Fibroblast of villous mesenchyme (primary cell): ENCODE results near the gene SIRPA. TPM values are rescaled to one million over a fixed set of nuclear protein-coding genes. Genes with fewer than 3 reads are reported as not detected.

Source experiments
- DNase-seq: peaks from one replicate; pipeline ENCODE4 v3.0.0-alpha.2; 2010; ENCODE audit warnings: low read depth
- H3K4me3 ChIP-seq: 2 replicates; pipeline ENCODE4 v1.5.1; 2011; ENCODE audit warnings: low read depth, mild to moderate bottlenecking, low read length
- total RNA-seq: library from RNA; depleted of rRNA; stranded (reverse); fragments of >200 nt; gene quantifications from 2 replicates; pipeline ENCODE4 v1.2.3, GENCODE V29; 2012
- TF ChIP-seq, protein P1 (sequence below): IDR thresholded peaks from 2 replicates; pipeline ENCODE4 v1.5.1; 2012; ENCODE audit warnings: low read depth, mild to moderate bottlenecking, low read length; ENCODE audit not compliant: insufficient read depth

The SIRPA gene
- total RNA-seq, 1 donor = 3.9 TPM

DNA sequence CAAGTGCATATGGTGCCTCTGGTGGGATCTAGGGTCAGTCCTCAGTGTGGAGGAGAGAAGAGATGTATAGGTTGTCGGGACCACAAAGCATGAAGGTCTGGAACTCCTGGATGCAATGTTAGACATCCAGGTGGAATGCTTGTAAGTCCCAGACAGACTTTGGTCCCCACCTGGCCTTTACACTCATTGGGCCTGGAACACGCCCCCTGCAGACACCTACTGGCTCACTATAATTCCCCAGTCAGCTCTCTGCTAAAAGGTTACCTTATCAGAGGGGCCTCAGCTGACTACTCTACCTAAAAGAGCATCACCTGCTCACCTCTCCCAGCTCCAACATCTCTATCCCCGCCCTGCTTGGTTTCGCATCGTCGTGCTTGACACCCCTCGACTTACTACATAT, 41.7 kb upstream of the SIRPA start:
- H3K4me3 ChIP-seq = no peak overlapping the region
- DNase-seq = no peak
- TF ChIP-seq, protein P1, sequence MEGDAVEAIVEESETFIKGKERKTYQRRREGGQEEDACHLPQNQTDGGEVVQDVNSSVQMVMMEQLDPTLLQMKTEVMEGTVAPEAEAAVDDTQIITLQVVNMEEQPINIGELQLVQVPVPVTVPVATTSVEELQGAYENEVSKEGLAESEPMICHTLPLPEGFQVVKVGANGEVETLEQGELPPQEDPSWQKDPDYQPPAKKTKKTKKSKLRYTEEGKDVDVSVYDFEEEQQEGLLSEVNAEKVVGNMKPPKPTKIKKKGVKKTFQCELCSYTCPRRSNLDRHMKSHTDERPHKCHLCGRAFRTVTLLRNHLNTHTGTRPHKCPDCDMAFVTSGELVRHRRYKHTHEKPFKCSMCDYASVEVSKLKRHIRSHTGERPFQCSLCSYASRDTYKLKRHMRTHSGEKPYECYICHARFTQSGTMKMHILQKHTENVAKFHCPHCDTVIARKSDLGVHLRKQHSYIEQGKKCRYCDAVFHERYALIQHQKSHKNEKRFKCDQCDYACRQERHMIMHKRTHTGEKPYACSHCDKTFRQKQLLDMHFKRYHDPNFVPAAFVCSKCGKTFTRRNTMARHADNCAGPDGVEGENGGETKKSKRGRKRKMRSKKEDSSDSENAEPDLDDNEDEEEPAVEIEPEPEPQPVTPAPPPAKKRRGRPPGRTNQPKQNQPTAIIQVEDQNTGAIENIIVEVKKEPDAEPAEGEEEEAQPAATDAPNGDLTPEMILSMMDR = no peak

DNA sequence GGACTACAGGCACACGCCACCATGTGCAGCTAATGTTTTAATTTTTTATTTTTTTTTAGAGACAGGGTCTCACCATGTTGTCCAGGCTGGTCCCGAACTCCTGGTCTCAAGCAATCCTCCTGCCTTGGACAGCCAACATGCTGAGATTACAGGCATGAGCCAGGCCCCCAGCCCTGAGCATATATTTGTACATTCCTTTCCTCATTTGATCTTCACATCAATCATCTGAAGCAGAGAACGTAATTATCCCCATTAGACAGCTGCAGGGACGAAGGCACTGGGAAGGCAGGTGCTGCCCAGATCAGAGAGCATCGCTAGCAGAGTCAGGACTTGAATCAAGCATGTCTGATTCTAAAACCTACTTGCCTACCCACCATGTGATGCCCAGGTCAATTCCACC, 41.0 kb upstream of the SIRPA start:
- DNase-seq = no peak
- no peak overlapping the region for H3K4me3 ChIP-seq

DNA sequence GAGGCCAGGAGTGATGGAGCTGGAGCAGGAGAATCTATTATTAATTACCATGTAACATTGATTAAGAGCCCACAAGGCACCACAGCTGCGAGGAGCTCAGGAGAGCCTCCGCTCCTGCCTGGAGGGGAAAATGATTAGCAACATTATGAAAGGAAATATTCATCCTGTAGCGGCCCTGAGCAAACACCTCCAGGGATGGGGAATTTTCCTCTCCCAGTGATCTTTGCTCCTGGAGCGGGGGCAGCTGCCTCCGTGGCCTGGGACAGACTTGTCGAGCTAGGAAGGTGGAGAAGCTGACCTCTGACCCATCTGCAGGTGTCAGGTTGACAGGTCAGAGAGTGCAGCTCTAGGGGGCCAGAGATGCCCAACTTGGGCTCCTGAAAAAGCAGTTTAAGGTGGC, 40.1 kb upstream of the SIRPA start:
- TF ChIP-seq, protein P1 = no peak
- DNase-seq = no peak
- no peak overlapping the region for H3K4me3 ChIP-seq

More for the DNA sequence above, 41.0 kb upstream of the SIRPA start:
- TF ChIP-seq, protein P1 = no peak

DNA sequence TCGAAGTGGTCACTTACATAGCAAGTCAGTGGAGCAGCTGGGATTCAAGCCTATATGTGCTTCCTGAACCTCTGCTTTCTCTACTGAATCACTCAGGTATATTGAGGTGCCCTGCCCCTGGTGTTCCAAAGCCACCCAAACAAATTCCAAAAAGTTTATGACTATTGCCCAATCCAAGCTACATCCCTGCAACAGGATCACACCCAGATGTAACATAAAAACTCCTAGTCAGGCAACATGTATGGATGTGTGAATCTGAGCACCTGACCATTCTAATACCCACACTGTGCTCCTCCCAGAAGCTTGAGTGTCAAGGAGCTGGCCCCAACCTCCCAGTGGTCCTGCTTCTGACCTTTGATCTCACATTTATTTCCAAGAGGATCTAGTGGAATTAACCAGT, 39.5 kb upstream of the SIRPA start:
- DNase-seq = no peak
- TF ChIP-seq, protein P1 = no peak
- no peak overlapping the region for H3K4me3 ChIP-seq

DNA sequence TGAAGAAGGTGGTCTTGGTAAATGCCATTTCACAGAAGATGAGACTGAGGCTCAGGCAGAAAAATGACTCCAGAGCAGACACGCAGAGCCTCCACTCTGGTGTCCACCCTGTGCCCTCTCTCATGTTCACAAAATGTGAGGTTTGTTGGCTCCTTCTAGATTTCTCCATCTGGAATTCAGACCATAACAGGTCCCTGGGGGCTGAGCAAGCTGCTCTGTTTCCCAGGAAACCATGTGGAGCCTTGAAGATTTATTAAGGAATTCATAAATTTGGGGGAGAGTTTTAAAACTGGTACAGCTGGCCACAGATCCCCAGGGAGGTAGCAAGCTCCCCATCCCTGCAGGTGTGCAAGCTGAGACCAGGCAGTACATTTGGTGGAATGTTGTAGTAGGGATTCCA, 38.8 kb upstream of the SIRPA start:
- DNase-seq = no peak
- TF ChIP-seq, protein P1 = no peak
- H3K4me3 ChIP-seq = no peak overlapping the region

DNA sequence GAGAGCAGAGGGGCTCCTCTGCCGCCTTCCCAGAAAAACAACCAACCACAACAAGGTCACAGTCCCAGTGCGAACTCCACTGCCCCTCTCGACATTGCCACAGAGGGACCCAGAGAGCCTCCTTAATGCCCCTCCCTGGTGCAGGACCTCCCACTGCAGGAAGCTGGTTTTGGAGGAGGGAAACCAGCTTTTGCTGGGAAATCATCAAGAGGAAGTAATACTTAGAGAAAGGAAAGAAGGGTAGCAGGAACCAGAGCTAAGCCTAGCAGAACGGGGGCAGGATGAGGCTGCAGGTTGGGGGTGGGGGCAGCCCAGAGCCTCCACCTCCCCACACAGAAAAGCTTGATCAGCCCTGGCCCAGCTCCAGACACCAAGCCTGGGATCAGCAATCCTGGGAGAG, 37.7 kb upstream of the SIRPA start:
- TF ChIP-seq, protein P1 = no peak
- DNase-seq = no peak
- no peak overlapping the region for H3K4me3 ChIP-seq

DNA sequence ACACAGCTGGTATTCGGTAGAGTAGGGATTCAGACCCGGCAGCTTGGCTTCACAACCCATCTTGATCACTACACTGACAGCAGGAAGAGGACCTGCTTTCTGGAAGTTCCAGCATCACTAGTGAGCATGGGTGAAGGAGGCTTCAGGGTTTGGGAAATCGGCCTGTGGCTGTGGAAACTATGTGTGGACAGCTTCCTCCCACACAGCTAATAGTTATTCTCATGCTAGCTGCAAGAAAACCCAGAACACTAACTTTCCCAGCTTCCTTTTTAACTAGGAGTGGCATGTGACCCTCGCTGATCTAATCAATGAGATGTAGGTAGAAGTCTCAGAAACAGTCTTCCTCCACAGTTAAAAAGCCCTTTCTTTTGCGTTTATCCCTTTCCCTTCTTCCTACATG, 36.3 kb upstream of the SIRPA start:
- TF ChIP-seq, protein P1 = no peak
- no peak overlapping the region for H3K4me3 ChIP-seq
- no peak for DNase-seq
